Forelimb muscle (tissue), 1 donor: ENCODE results near the gene PLD3. TPM values are rescaled to one million over a fixed set of nuclear protein-coding genes. Genes with fewer than 3 reads are reported as not detected.

Source experiments
- DNase-seq: peaks from one replicate; pipeline ENCODE4 v3.0.0-alpha.2; 2013; ENCODE audit warnings: low read depth
- polyA plus RNA-seq: library from polyadenylated mRNA; unstranded; fragments of 120-200 nt; gene quantifications from one replicate; pipeline ENCODE4 v1.2.1, GENCODE V29; 2013; ENCODE audit not compliant: insufficient read length

PLD3 gene
- polyA plus RNA-seq, 1 donor: 232 TPM

GRCh38 chr19:40413291-40413845 is 64.9 kb downstream of the PLD3 start, which contains the start of gene PRX:
Gene PRX (minus strand): TSS chr19:40413378. CDS start chr19:40407932, 5,446 bp downstream.
- no peak for DNase-seq

- DNase-seq: no peak
Observed at GRCh38 chr19:40414542-40415535, 66.3 kb downstream of the PLD3 start.

- no peak for DNase-seq
Observed at GRCh38 chr19:40415768-40416167, 67.3 kb downstream of the PLD3 start.

- no peak for DNase-seq
Observed at GRCh38 chr19:40416918-40417642, 68.6 kb downstream of the PLD3 start.

GRCh38 chr19:40417643-40417981 is 69.1 kb downstream of the PLD3 start:
- no peak for DNase-seq

GRCh38 chr19:40418040-40418439 is 69.5 kb downstream of the PLD3 start:
- DNase-seq: no peak

- no peak for DNase-seq
Observed at GRCh38 chr19:40419066-40419612, 70.6 kb downstream of the PLD3 start.

- no peak for DNase-seq
Observed at GRCh38 chr19:40419780-40420179, 71.3 kb downstream of the PLD3 start.

- no peak for DNase-seq
Observed at GRCh38 chr19:40420451-40420765, 71.9 kb downstream of the PLD3 start.

- DNase-seq: peak; percentile 77
Observed at GRCh38 chr19:40420766-40421765, 72.6 kb downstream of the PLD3 start.

- DNase-seq: no peak
Observed at GRCh38 chr19:40421993-40422747, 73.7 kb downstream of the PLD3 start.

GRCh38 chr19:40422748-40423566 is 74.5 kb downstream of the PLD3 start:
- no peak for DNase-seq

- DNase-seq: no peak
Observed at GRCh38 chr19:40423938-40424337, 75.4 kb downstream of the PLD3 start.

- no peak for DNase-seq
Observed at GRCh38 chr19:40424637-40425449, 76.3 kb downstream of the PLD3 start.

GRCh38 chr19:40425450-40426287 is 77.2 kb downstream of the PLD3 start, which contains the start of gene SERTAD1:
Gene SERTAD1 (minus strand): TSS chr19:40425992. CDS start chr19:40423546, 2,446 bp downstream.
- peak; percentile 97 for DNase-seq
